Activated naive CD4-positive, alpha-beta T cell treated with anti-CD3 and anti-CD28 coated beads for 36 hours (primary cell): ENCODE measurements around the gene PIEZO2. TPM values are rescaled to one million over a fixed set of nuclear protein-coding genes. Genes with fewer than 3 reads are reported as not detected.
"Not testable (repeated sequence)": the region's sequence is repeated elsewhere in the genome, so short reads cannot be mapped to it uniquely, and the experiment has no call there.

Source experiments
- CTCF ChIA-PET: fragments of 350-600 bp; sonication (Branson Sonifier 250); formaldehyde crosslinking; loops from one replicate; lab custom pipeline; 2021; ENCODE audit warnings: antibody characterized with exemption; lab: Charles Lee
- DNase-seq: peaks from one replicate; pipeline ENCODE4 v3.0.0-alpha.2; 2020
- H3K27ac Mint-ChIP-seq: one replicate; pipeline ENCODE4 v1.8.0; 2021; ENCODE audit warnings: mild to moderate bottlenecking, mixed read lengths
- H3K27me3 Mint-ChIP-seq: one replicate; pipeline ENCODE4 v1.8.0; 2021; ENCODE audit warnings: low read depth, mixed read lengths
- H3K36me3 Mint-ChIP-seq: one replicate; pipeline ENCODE4 v1.8.0; 2021; ENCODE audit warnings: low read depth, mixed read lengths
- H3K4me1 Mint-ChIP-seq: one replicate; pipeline ENCODE4 v1.8.0; 2021; ENCODE audit warnings: low read depth, mixed read lengths
- H3K4me3 Mint-ChIP-seq: one replicate; pipeline ENCODE4 v1.8.0; 2021; ENCODE audit warnings: mild to moderate bottlenecking, moderate library complexity, mixed read lengths
- H3K9me3 Mint-ChIP-seq: one replicate; pipeline ENCODE4 v1.8.0; 2021; ENCODE audit warnings: mixed read lengths
- intact Hi-C: fragments of 100-400 bp; cut with micrococcal nuclease; formaldehyde crosslinking; loops from one replicate; pipeline ENCODE4 v1.15.1; 2023
- total RNA-seq, 2 experiments: library from RNA; stranded (reverse); gene quantifications; one replicate each; pipeline ENCODE4 v1.2.3, GENCODE V29; 2021

PIEZO2 gene
- total RNA-seq, 2 experiments from 2014 or later, result not detected

GRCh38 chr18:10919851-10920250, 229.5 kb downstream of the PIEZO2 start:
- no peaks in the 10 kb centered on the region for H3K4me1 Mint-ChIP-seq
- CTCF ChIA-PET, result no interaction called here
- DNase-seq, result no peak
- H3K27me3 Mint-ChIP-seq, result peaks cover 2% of the 10 kb centered on the region
- intact Hi-C loops, result no loop called here
- no peaks in the 10 kb centered on the region for H3K9me3 Mint-ChIP-seq
- no peak overlapping the region for H3K4me3 Mint-ChIP-seq
- no peaks in the 10 kb centered on the region for H3K36me3 Mint-ChIP-seq
- no peak overlapping the region for H3K27ac Mint-ChIP-seq

DNA sequence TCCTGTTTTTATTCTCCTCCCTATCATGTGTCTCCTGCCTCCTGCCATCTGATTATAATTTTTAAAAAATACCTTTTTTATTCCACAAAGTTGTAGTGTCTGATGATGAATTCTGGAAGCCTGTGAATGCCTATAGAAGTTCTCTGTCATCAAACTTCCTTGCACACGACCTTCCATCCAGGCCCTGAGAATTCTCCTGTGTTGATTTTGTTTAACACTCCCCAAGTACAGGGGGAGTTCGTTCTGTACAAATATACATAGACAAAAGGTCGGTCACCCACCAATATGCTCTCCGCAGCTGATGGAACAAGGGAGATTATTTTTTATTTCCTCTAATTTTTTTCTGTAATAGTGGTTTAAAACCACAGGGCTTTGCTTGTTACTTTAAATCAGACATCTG, 232.5 kb downstream of the PIEZO2 start:
- intact Hi-C loops, result no loop called here
- CTCF ChIA-PET, result no interaction called here
- Mint-ChIP-seq H3K27me3 (peaks cover 2% of the 10 kb centered on the region), H3K27ac (no peak overlapping the region), H3K4me1 (no peaks in the 10 kb centered on the region), H3K9me3 (no peaks in the 10 kb centered on the region), H3K36me3 (no peaks in the 10 kb centered on the region), H3K4me3 (no peak overlapping the region)
- DNase-seq, result no peak

GRCh38 chr18:10916387-10916786, 233.0 kb downstream of the PIEZO2 start:
- CTCF ChIA-PET, result no interaction called here
- DNase-seq, result no peak
- Mint-ChIP-seq H3K27ac (no peak overlapping the region), H3K36me3 (no peaks in the 10 kb centered on the region), H3K4me1 (no peaks in the 10 kb centered on the region), H3K4me3 (no peak overlapping the region), H3K27me3 (peaks cover 2% of the 10 kb centered on the region), H3K9me3 (peaks cover 2% of the 10 kb centered on the region)
- intact Hi-C loops, result no loop called here

GRCh38 chr18:10915748-10916147, 233.6 kb downstream of the PIEZO2 start:
- H3K36me3 Mint-ChIP-seq, intact Hi-C loops, H3K27ac Mint-ChIP-seq, DNase-seq, H3K9me3 Mint-ChIP-seq, CTCF ChIA-PET, H3K27me3 Mint-ChIP-seq, H3K4me1 Mint-ChIP-seq, H3K4me3 Mint-ChIP-seq: not testable (repeated sequence)

- H3K27ac Mint-ChIP-seq, CTCF ChIA-PET, H3K4me3 Mint-ChIP-seq, H3K27me3 Mint-ChIP-seq, H3K9me3 Mint-ChIP-seq, DNase-seq, intact Hi-C loops, H3K4me1 Mint-ChIP-seq, H3K36me3 Mint-ChIP-seq: not testable (repeated sequence)
Measured at GRCh38 chr18:10914610-10915009, 234.8 kb downstream of the PIEZO2 start.

- Mint-ChIP-seq H3K27ac (no peak overlapping the region), H3K4me1 (no peaks in the 10 kb centered on the region), H3K9me3 (peaks cover 2% of the 10 kb centered on the region), H3K36me3 (no peaks in the 10 kb centered on the region), H3K4me3 (no peak overlapping the region), H3K27me3 (no peaks in the 10 kb centered on the region)
- intact Hi-C loops, result no loop called here
- CTCF ChIA-PET, result no interaction called here
- DNase-seq, result no peak
Measured at GRCh38 chr18:10913919-10914318, 235.4 kb downstream of the PIEZO2 start.

DNA sequence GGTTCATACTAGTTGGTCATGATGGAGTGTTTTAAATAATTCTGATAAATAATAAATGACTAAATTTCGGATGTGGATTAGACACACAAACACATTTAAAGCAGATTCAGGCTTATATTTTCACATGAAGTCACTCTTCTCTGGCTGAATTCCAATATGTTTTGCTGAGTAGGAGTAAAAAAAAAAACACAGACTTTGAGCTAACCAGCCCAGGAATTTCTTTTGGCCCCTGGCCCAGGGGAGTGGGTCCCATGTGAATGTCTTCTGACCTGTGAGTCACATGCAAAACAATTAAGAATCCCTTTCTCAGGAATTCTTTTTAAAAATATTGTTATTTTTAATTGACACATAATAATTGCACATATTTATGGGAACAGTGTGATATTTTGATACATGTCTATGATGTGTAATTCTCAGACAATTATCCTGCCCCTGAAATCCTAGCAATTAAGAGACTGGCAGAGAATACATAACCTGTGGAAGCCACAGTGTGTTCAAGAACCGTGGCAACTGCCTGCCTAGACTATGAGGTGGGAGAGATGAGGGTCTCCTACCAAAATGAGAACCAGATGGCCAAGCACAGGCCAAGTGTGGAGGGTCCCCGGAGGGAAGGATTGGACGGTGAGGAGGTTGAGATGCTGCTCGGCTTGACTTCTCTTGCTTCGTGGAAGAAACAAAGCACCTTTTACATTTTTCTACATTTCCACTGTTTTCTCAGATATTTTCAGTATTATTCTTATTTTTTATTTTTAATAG, 236.4 kb downstream of the PIEZO2 start:
- H3K4me1 Mint-ChIP-seq, result no peaks in the 10 kb centered on the region
- no peak overlapping the region for H3K4me3 Mint-ChIP-seq
- DNase-seq, result no peak
- H3K27me3 Mint-ChIP-seq, result no peaks in the 10 kb centered on the region
- no peak overlapping the region for H3K27ac Mint-ChIP-seq
- intact Hi-C loops, result no loop called here
- no peaks in the 10 kb centered on the region for H3K36me3 Mint-ChIP-seq
- peaks cover 2% of the 10 kb centered on the region for H3K9me3 Mint-ChIP-seq
- CTCF ChIA-PET, result no interaction called here

- intact Hi-C loops, result no loop called here
- H3K36me3 Mint-ChIP-seq, result no peaks in the 10 kb centered on the region
- CTCF ChIA-PET, result no interaction called here
- H3K27ac Mint-ChIP-seq, result no peak overlapping the region
- no peak overlapping the region for H3K4me3 Mint-ChIP-seq
- DNase-seq, result no peak
- H3K9me3 Mint-ChIP-seq, result peaks cover 2% of the 10 kb centered on the region
- H3K27me3 Mint-ChIP-seq, result no peaks in the 10 kb centered on the region
- H3K4me1 Mint-ChIP-seq, result no peaks in the 10 kb centered on the region
Measured at GRCh38 chr18:10909724-10910123, 239.6 kb downstream of the PIEZO2 start.

DNA sequence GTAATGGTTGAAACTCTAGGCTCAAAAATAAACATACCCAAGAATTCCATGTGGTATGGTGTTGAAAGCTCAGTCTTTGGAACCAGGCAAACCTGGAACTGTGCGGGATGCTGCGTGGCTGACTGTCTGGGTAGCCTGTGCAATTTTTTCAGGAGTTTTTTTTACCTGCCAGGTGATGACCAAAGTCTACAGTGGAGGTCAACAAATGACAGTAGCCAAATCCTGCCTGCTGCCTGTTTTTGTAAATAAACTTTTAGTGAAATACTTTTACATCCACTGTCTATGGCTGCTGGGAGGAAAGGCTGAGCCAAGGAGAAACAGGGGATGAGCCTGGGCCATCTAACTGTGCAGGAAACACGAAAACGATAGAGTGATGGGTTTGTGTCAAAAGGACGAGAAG, 240.6 kb downstream of the PIEZO2 start:
- H3K36me3 Mint-ChIP-seq, result no peaks in the 10 kb centered on the region
- no peak overlapping the region for H3K4me3 Mint-ChIP-seq
- H3K27me3 Mint-ChIP-seq, result peaks cover 3% of the 10 kb centered on the region
- CTCF ChIA-PET, result no interaction called here
- H3K4me1 Mint-ChIP-seq, result no peaks in the 10 kb centered on the region
- H3K9me3 Mint-ChIP-seq, result peaks cover 2% of the 10 kb centered on the region
- no peak for DNase-seq
- H3K27ac Mint-ChIP-seq, result no peak overlapping the region
- intact Hi-C loops, result no loop called here

- H3K27ac Mint-ChIP-seq, result no peak overlapping the region
- intact Hi-C loops, result no loop called here
- H3K36me3 Mint-ChIP-seq, result no peaks in the 10 kb centered on the region
- DNase-seq, result no peak
- no peak overlapping the region for H3K4me3 Mint-ChIP-seq
- CTCF ChIA-PET, result no interaction called here
- no peaks in the 10 kb centered on the region for H3K4me1 Mint-ChIP-seq
- peaks cover 3% of the 10 kb centered on the region for H3K27me3 Mint-ChIP-seq
- peaks cover 2% of the 10 kb centered on the region for H3K9me3 Mint-ChIP-seq
Measured at GRCh38 chr18:10907749-10908148, 241.6 kb downstream of the PIEZO2 start.

- no peaks in the 10 kb centered on the region for H3K4me1 Mint-ChIP-seq
- H3K9me3 Mint-ChIP-seq, result no peaks in the 10 kb centered on the region
- intact Hi-C loops, result no loop called here
- H3K36me3 Mint-ChIP-seq, result no peaks in the 10 kb centered on the region
- H3K27ac Mint-ChIP-seq, result no peak overlapping the region
- DNase-seq, result no peak
- H3K4me3 Mint-ChIP-seq, result no peak overlapping the region
- H3K27me3 Mint-ChIP-seq, result peaks cover 3% of the 10 kb centered on the region
- CTCF ChIA-PET, result no interaction called here
Measured at GRCh38 chr18:10901329-10901728, 248.0 kb downstream of the PIEZO2 start.

GRCh38 chr18:10900435-10900834, 248.9 kb downstream of the PIEZO2 start:
- no peak overlapping the region for H3K4me3 Mint-ChIP-seq
- CTCF ChIA-PET, result no interaction called here
- no peaks in the 10 kb centered on the region for H3K4me1 Mint-ChIP-seq

GRCh38 chr18:10899481-10899880, 249.9 kb downstream of the PIEZO2 start:
- intact Hi-C loops, result no loop called here
- CTCF ChIA-PET, result no interaction called here
- Mint-ChIP-seq H3K4me3 (no peak overlapping the region), H3K9me3 (no peaks in the 10 kb centered on the region), H3K4me1 (no peaks in the 10 kb centered on the region), H3K27ac (no peak overlapping the region), H3K27me3 (peaks cover 4% of the 10 kb centered on the region), H3K36me3 (no peaks in the 10 kb centered on the region)
- DNase-seq, result no peak

More at GRCh38 chr18:10900435-10900834, 248.9 kb downstream of the PIEZO2 start:
- H3K36me3 Mint-ChIP-seq, result no peaks in the 10 kb centered on the region
- peaks cover 3% of the 10 kb centered on the region for H3K27me3 Mint-ChIP-seq
- no peaks in the 10 kb centered on the region for H3K9me3 Mint-ChIP-seq
- intact Hi-C loops, result no loop called here
- no peak for DNase-seq
- H3K27ac Mint-ChIP-seq, result no peak overlapping the region
